ENCODE measurements around the gene MACF1.

- TF ChIP-seq CTCF (IDR thresholded peaks at IDR 0.05; ENCODE audit: low read depth, low read length) (no peak), MAX (IDR thresholded peaks at IDR 0.05; ENCODE audit: low read depth, low read length) (no peak), POLR2A (IDR thresholded peaks at IDR 0.05; ENCODE audit: extremely low read depth, insufficient read length) (no peak), MYC (IDR thresholded peaks at IDR 0.05; ENCODE audit: low read depth, low read length) (no peak)
Observed at GRCh38 chr1:39370602-39371001, 166.1 kb downstream of the MACF1 start.

All from NB4 (cell line).